ENCODE results near the gene PDE3A. TPM values are rescaled to one million over a fixed set of nuclear protein-coding genes. Genes with fewer than 3 reads are reported as not detected.

The PDE3A gene
- total and polyA plus RNA-seq, 4 donors = 1.5 to 15.8 (median 3.4) TPM

- WGBS, 2 donors = 88 to 95% methylated on average over 1 of the region's 1 CpG
- H3K4me1 ChIP-seq (ENCODE audit: control insufficient read depth in 5 of 5, insufficient read depth in 5 of 5, low read length in 5 of 5) = peaks cover 0 to 12% (median 0%) of the 10 kb centered on the region in 5 donors
- H3K36me3 ChIP-seq (ENCODE audit: control insufficient read depth in 4 of 4, insufficient read depth in 4 of 4, low read length in 4 of 4) = no peaks in the 10 kb centered on the region
- no peak overlapping the region for H3K9ac ChIP-seq (ENCODE audit: insufficient read depth in 1 of 2, low read length in 2 of 2)
- H3K9me3 ChIP-seq (ENCODE audit: control insufficient read depth in 4 of 4, insufficient read depth in 3 of 4, low read length in 3 of 4) = no peaks in the 10 kb centered on the region
- no peak for TF ChIP-seq CTCF (IDR thresholded peaks at IDR 0.05; ENCODE audit: control extremely low read depth, extremely low read depth)
- H3K27me3 ChIP-seq (ENCODE audit: control insufficient read depth in 3 of 3, insufficient read depth in 3 of 3, low read length in 2 of 3) = no peaks in the 10 kb centered on the region
- ATAC-seq (ENCODE audit: insufficient read depth, low FRiP score) (no peak), DNase-seq (peak in 1 of 3 donors; percentile 31)
- no peak overlapping the region for H3K27ac ChIP-seq (ENCODE audit: low read depth in 1 of 2, low read length in 1 of 2)
- no peak overlapping the region for H3K4me3 ChIP-seq
Observed at GRCh38 chr12:20483776-20484175, 115.4 kb downstream of the PDE3A start.

- ATAC-seq (ENCODE audit: insufficient read depth, low FRiP score) = no peak
- Histone ChIP-seq H3K9me3 (ENCODE audit: control insufficient read depth in 4 of 4, insufficient read depth in 3 of 4, low read length in 3 of 4) (no peaks in the 10 kb centered on the region), H3K27me3 (ENCODE audit: control insufficient read depth in 3 of 3, insufficient read depth in 3 of 3, low read length in 2 of 3) (no peaks in the 10 kb centered on the region), H3K4me3 (no peak overlapping the region), H3K9ac (ENCODE audit: insufficient read depth in 1 of 2, low read length in 2 of 2) (no peak overlapping the region), H3K36me3 (ENCODE audit: control insufficient read depth in 4 of 4, insufficient read depth in 4 of 4, low read length in 4 of 4) (no peaks in the 10 kb centered on the region), H3K27ac (ENCODE audit: low read depth in 1 of 2, low read length in 1 of 2) (no peak overlapping the region), H3K4me1 (ENCODE audit: control insufficient read depth in 5 of 5, insufficient read depth in 5 of 5, low read length in 5 of 5) (peaks cover 0 to 16% (median 0%) of the 10 kb centered on the region in 5 donors)
- no peak for TF ChIP-seq CTCF (IDR thresholded peaks at IDR 0.05; ENCODE audit: control extremely low read depth, extremely low read depth)
- DNase-seq = no peak
- 94 to 100% methylated on average over 2 of the region's 2 CpGs for WGBS, 2 donors
Observed at GRCh38 chr12:20486233-20486632, 117.9 kb downstream of the PDE3A start.

GRCh38 chr12:20487519-20487918, 119.2 kb downstream of the PDE3A start:
- TF ChIP-seq CTCF (IDR thresholded peaks at IDR 0.05; ENCODE audit: control extremely low read depth, extremely low read depth) = no peak
- ATAC-seq (ENCODE audit: insufficient read depth, low FRiP score) (no peak), DNase-seq (no peak)
- H3K4me3 ChIP-seq = no peak overlapping the region
- peaks cover 0 to 22% (median 0%) of the 10 kb centered on the region in 5 donors for H3K4me1 ChIP-seq (ENCODE audit: control insufficient read depth in 5 of 5, insufficient read depth in 5 of 5, low read length in 5 of 5)
- 72 to 96% methylated on average over 2 of the region's 2 CpGs for WGBS, 2 donors
- H3K27ac ChIP-seq (ENCODE audit: low read depth in 1 of 2, low read length in 1 of 2) = peak overlapping the region in 1 of 2 donors; percentile 9
- H3K27me3 ChIP-seq (ENCODE audit: control insufficient read depth in 3 of 3, insufficient read depth in 3 of 3, low read length in 2 of 3) = no peaks in the 10 kb centered on the region
- no peaks in the 10 kb centered on the region for H3K36me3 ChIP-seq (ENCODE audit: control insufficient read depth in 4 of 4, insufficient read depth in 4 of 4, low read length in 4 of 4)
- no peak overlapping the region for H3K9ac ChIP-seq (ENCODE audit: insufficient read depth in 1 of 2, low read length in 2 of 2)
- H3K9me3 ChIP-seq (ENCODE audit: control insufficient read depth in 4 of 4, insufficient read depth in 3 of 4, low read length in 3 of 4) = no peaks in the 10 kb centered on the region

- H3K4me1 ChIP-seq (ENCODE audit: control insufficient read depth in 5 of 5, insufficient read depth in 5 of 5, low read length in 5 of 5) = peaks cover 0 to 24% (median 0%) of the 10 kb centered on the region in 5 donors
- no peak for ATAC-seq (ENCODE audit: insufficient read depth, low FRiP score)
- TF ChIP-seq CTCF (IDR thresholded peaks at IDR 0.05; ENCODE audit: control extremely low read depth, extremely low read depth) = no peak
Observed at GRCh38 chr12:20489645-20490044, 121.3 kb downstream of the PDE3A start.

More at GRCh38 chr12:20489645-20490044, 121.3 kb downstream of the PDE3A start:
- Histone ChIP-seq H3K9me3 (ENCODE audit: control insufficient read depth in 4 of 4, insufficient read depth in 3 of 4, low read length in 3 of 4) (no peaks in the 10 kb centered on the region), H3K4me3 (no peak overlapping the region), H3K27ac (ENCODE audit: low read depth in 1 of 2, low read length in 1 of 2) (no peak overlapping the region), H3K9ac (ENCODE audit: insufficient read depth in 1 of 2, low read length in 2 of 2) (no peak overlapping the region), H3K36me3 (ENCODE audit: control insufficient read depth in 4 of 4, insufficient read depth in 4 of 4, low read length in 4 of 4) (no peaks in the 10 kb centered on the region), H3K27me3 (ENCODE audit: control insufficient read depth in 3 of 3, insufficient read depth in 3 of 3, low read length in 2 of 3) (no peaks in the 10 kb centered on the region)
- 38 to 55% methylated on average over 1 of the region's 1 CpG for WGBS, 2 donors
- DNase-seq = no peak

Measured in lung (tissue), 12 donors.